NCI-H524 (cell line): ENCODE results near the gene ZBTB7C.
A peak's percentile ranks its signal among the peaks of the same experiment; 100 is the strongest.

Experiments used
- DNase-seq, 2 experiments: peaks; one replicate each; lab custom pipeline; 2025; lab: John Stamatoyannopoulos, UW

ZBTB7C gene

DNA sequence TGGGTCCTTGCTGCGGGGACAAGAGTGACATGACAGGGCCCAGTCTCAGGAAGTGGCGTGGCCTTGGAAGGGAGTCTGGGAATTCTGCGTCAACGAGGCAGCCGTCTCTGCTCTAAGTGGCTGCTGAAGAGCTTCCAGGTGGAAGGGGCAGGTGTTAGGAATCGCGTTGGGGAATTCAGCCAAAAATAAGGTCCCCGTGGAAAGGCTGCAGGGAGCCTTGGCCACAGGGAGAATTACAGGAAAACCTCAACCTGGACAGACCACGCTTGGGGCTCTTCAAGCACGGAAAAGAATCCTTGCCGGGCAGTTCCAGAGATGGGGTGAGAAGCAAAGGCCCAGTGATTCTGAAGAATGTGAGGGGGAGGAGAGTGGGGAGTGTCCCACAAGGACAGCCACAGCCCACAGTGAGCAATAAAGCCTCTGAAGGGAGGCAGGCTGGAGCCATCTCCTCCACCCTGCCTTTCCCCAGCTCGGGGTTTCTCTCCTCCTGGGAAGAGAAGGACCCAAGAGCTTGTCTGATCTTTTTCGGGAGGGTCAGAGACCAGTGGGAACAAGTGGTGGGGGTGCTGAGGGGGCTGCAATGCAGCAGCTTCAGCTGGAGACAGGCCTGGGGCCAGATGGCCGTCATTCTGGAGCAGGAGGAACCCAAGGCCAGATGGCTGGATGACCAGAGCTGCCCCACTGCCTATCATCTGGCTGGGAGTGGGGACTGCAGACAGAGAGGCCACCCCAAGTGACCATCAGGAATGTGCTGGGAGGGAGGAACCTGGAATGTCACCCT lies 372.4 kb downstream of the ZBTB7C start:
- peak in 1 of 2 experiments; percentile 66 for DNase-seq

GRCh38 chr18:48036226-48036625 lies 373.0 kb downstream of the ZBTB7C start:
- no peak for DNase-seq

GRCh38 chr18:48035556-48035860 lies 373.7 kb downstream of the ZBTB7C start:
- no peak for DNase-seq

DNA sequence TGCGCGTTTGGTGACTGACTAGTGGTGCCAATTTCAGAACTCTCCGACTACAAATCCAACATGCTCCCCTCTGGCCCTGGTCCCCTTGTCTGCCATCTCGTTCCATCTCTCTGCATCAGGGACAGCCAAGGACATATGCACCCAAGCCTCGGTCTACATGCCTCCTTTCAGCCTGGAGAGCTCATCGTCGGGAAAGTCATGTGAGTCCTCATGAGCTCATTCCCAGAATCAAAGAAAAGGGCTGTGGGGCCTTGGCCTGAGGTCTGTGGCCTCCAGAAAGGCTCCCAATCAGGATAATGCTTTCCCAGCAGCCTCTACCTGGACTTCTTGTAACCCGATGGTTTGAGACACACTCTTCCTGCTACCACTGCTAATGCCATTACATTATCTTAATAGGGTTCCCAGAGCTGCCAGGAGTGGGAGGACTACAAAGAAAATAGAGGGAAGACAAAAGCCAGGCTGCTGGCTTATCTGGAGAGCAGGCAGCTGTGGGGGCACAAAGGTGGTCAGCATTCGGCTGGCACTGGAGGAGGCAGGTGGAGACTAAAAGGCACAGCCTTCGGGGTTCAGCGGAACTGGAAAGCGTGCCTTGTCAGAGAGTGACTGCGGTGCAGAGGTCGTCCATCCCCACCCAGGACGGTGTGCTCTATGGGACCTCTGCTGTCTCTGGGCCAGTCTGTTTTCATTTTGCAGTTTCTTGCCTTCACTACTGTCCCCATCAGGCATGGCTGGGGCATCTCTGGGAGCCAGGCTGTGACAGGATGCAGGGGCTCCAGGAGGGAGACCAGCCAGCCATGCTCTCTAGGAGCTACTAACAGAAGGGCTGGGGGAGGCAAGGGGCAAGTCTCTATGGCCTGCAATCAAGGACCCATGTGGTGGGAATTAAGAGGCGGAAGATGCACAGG lies 374.3 kb downstream of the ZBTB7C start:
- DNase-seq, result no peak

GRCh38 chr18:48033790-48034650 lies 375.2 kb downstream of the ZBTB7C start:
- no peak for DNase-seq

GRCh38 chr18:48032876-48033789 lies 376.1 kb downstream of the ZBTB7C start:
- DNase-seq, result peak in 1 of 2 experiments; percentile 21

- no peak for DNase-seq
Measured at GRCh38 chr18:48031641-48032040, 377.5 kb downstream of the ZBTB7C start.

GRCh38 chr18:48030616-48031480 lies 378.3 kb downstream of the ZBTB7C start:
- DNase-seq, result peak; percentile 66 to 90

DNA sequence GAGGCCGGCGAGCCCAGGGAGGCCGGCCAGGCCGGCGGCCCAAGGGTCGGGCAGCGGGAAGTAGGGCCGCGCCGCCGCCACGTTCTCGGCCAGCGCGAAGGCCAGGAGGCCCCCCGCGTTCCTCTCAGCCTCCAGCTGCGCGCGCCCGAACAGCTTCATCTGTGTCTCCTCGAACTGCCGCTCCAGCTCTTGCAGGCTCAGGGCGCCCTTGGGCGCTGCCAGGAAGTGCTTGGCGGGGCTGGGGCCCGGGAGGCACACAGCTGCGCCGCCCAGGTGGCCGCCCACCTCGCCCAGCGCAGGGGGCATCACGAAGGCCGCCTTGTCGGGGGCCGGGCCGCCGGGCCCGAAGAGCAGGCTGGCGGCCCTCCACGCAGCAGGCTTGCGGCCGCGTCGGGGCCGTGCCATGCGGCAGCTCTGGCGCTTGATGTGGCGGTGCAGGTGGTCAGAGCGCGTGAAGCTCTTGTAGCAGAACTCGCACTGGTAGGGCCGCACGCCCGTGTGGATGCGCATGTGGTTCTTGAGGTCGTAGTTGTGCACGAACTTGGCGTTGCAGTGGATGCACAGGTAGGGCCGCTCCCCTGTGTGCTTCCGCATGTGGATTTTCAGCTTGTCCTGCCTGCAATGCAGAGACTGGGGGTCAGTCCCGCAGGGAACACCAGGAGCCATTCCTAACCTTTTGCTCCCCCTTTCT lies 379.7 kb downstream of the ZBTB7C start:
- DNase-seq, result no peak

- no peak for DNase-seq
Measured at GRCh38 chr18:48028696-48029095, 380.5 kb downstream of the ZBTB7C start.

- DNase-seq, result no peak
Measured at GRCh38 chr18:48028081-48028480, 381.1 kb downstream of the ZBTB7C start.

- DNase-seq, result no peak
Measured at GRCh38 chr18:48027401-48027963, 381.7 kb downstream of the ZBTB7C start.

DNA sequence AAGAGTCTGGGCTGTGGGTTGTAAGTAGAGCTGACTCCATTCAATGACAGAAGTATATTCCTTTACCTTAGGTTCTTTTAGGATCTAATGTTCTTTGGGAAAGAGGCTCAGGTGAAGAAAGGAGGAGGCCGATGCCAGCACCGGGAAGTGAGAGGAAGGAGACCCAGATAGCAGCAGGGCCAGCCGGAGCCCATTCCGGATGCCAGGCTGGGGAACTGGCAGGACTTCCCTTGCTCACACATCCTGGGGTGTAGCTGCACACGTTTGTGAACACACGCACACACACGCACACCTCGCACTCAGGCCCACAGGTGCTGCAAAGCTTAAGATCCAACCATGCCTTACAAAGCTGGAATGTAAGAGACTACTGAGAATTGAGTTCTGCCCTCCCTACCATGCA lies 383.0 kb downstream of the ZBTB7C start:
- no peak for DNase-seq

- DNase-seq, result no peak
Measured at GRCh38 chr18:48024881-48025660, 384.1 kb downstream of the ZBTB7C start.

- DNase-seq, result no peak
Measured at GRCh38 chr18:48024009-48024512, 385.1 kb downstream of the ZBTB7C start.

DNA sequence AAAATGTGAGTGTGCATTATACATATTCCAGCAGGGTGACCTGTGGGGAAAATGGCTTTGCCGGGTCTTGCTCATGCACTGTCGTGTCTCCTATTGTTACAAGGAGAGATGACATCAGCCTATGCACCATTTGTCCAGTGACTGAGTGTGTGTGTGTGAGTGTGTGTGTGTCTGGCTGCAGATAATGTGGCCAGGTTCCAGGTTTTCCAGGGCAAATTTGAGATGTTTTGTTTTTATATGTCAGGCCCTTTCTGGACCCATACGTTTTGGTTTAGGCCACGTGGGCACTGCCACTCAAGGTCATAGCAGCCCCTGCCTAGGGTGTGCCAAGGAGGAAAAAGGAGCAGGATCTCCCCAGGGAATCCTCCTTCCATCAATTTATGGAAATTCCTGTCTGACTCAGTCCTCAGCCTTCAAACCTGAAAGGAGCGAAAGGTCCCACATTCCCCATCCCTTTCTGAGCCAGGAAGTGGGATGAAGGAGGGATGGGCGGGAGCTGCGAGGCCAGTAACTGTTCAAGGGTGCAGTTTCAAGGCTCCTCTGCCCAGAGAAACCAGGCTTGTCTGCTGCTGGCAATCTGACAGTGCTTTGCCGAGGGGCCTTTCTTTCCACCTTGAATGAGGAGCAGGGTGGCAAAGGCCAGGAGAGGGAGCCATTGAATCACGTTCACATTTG lies 385.7 kb downstream of the ZBTB7C start:
- DNase-seq, result peak; percentile 73 to 79

DNA sequence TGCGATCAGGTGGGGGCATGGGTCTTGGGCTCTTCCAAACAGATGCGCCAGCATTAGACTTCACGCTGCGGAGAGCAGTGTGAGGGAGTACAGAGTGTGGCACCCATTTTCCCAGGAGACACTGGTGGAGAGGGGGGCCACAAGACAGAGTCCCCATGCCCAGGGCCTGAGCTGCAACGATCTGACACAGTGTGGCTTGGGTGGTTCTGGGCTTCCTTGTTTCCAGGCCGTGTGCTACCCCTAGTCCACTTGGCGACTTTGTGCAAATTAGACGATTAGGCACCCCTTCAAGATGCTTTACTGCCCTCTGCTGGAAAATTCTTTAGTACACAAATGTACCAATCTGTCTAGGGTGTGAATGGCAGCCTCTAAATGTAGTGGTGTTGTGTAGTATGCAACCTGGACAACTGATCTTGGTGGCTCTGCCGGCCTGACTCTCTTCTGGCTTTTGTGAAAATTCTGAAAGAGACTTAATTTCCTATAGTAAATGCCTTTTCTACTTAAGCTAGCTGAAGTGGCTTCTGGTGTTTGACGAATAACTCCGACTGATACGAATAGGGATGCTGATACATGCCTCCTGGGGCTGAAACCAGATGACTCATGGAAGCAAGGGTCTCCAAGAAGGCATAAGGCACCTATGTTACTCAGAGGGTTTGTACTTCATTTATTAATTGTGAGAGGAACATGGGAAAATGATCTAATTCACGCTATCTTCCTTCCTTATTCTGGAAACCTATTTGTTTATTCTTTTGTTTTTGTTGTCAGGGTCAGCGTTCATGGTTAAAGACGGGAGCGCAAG lies 386.5 kb downstream of the ZBTB7C start:
- peak; percentile 64 to 86 for DNase-seq
